Prostate gland (tissue), 2 donors: ENCODE measurements around the gene PTGER2.
A peak's percentile ranks its signal among the peaks of the same experiment; 100 is the strongest.

Experiments used
- CTCF ChIP-seq, 4 experiments: fragments of 200-600 bp in 2 of 4; fragments of 450-650 bp in 2 of 4; sonication (generic) in 2 of 4; IDR thresholded peaks; 1 replicate in 3 of 4; 2 replicates in 1 of 4; pipeline ENCODE4 v1.5.1; 2016 to 2019; ENCODE audit warnings: antibody characterized with exemption in 4 of 4, mild to moderate bottlenecking in 2 of 4, moderate library complexity in 2 of 4
- POLR2AphosphoS5 ChIP-seq: sonication (generic); formaldehyde crosslinking; IDR thresholded peaks from one replicate; pipeline ENCODE4 v1.6.1; 2017; ENCODE audit warnings: antibody characterized with exemption

DNA sequence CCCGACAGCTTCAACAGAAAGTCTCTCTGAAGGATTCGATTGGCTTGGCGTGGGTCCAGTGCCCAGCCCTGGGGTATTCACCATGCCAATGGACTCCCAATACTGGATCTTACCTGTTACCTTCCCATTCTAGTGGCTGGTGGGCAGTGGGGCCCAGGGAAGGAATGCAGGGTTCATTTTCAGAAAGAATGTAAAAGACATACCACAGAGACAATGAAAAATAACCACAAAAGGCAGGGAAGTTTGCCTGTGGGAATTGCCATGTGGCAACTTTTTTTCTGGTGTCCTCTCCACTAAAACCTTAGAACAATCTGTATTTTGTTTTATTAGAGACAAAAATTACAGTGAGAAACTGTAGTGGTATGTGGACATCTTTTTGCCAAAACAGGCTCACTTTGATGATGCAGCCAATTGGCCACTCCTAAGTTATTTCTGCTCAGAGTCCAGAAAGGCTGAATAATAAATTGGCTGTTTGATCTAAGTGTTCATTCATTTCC, 55.2 kb downstream of the PTGER2 start:
- no peak for TF ChIP-seq CTCF (IDR thresholded peaks at IDR 0.05)
- TF ChIP-seq POLR2AphosphoS5 = peak; percentile 24
